ENCODE data around the gene RAVER1.

The RAVER1 gene

GRCh38 chr19:10270616-10271394 lies 62.5 kb downstream of the RAVER1 start, which contains the start of gene ICAM1:
Gene ICAM1 (plus strand): TSS chr19:10271120. CDS start chr19:10271160, 40 bp downstream.
- peaks cover 19% of the 10 kb centered on the region for H3K4me1 ChIP-seq (ENCODE audit: control insufficient read depth, insufficient read depth, low read length, poor library complexity, severe bottlenecking)
- DNase-seq: peak; percentile 54 to 71 (median 68)
- no peaks in the 10 kb centered on the region for H3K27me3 ChIP-seq (replicated peaks; ENCODE audit: control insufficient read depth, insufficient read depth, low read length, poor library complexity, severe bottlenecking)
- peak within 1 kb of the TSS; percentile 72 for H3K4me3 ChIP-seq (ENCODE audit: insufficient read depth, low read depth, low read length, poor library complexity, severe bottlenecking)
- H3K36me3 ChIP-seq (ENCODE audit: control insufficient read depth, insufficient read depth, low read length): peaks cover 6% of the 10 kb centered on the region
- H3K27ac ChIP-seq (ENCODE audit: insufficient read depth, low read length, poor library complexity, severe bottlenecking): peak within 1 kb of the TSS; percentile 77
- no peaks in the 10 kb centered on the region for H3K9me3 ChIP-seq (ENCODE audit: control insufficient read depth, low read length)

- peak; percentile 53 to 70 (median 65) for DNase-seq
- no peaks in the 10 kb centered on the region for H3K27me3 ChIP-seq (replicated peaks; ENCODE audit: control insufficient read depth, insufficient read depth, low read length, poor library complexity, severe bottlenecking)
- H3K4me1 ChIP-seq (ENCODE audit: control insufficient read depth, insufficient read depth, low read length, poor library complexity, severe bottlenecking): peaks cover 19% of the 10 kb centered on the region
- H3K4me3 ChIP-seq (ENCODE audit: insufficient read depth, low read depth, low read length, poor library complexity, severe bottlenecking): peak overlapping the region; percentile 72
- peaks cover 6% of the 10 kb centered on the region for H3K36me3 ChIP-seq (ENCODE audit: control insufficient read depth, insufficient read depth, low read length)
- H3K9me3 ChIP-seq (ENCODE audit: control insufficient read depth, low read length): no peaks in the 10 kb centered on the region
- H3K27ac ChIP-seq (ENCODE audit: insufficient read depth, low read length, poor library complexity, severe bottlenecking): peak overlapping the region; percentile 77
These were observed 63.1 kb downstream of the RAVER1 start for GRCh38 chr19:10270180-10270615.

GRCh38 chr19:10269333-10270179 lies 63.8 kb downstream of the RAVER1 start:
- Histone ChIP-seq H3K4me1 (ENCODE audit: control insufficient read depth, insufficient read depth, low read length, poor library complexity, severe bottlenecking) (peaks cover 19% of the 10 kb centered on the region), H3K4me3 (ENCODE audit: insufficient read depth, low read depth, low read length, poor library complexity, severe bottlenecking) (peak overlapping the region; percentile 72), H3K9me3 (ENCODE audit: control insufficient read depth, low read length) (no peaks in the 10 kb centered on the region), H3K36me3 (ENCODE audit: control insufficient read depth, insufficient read depth, low read length) (peaks cover 1% of the 10 kb centered on the region), H3K27ac (ENCODE audit: insufficient read depth, low read length, poor library complexity, severe bottlenecking) (peak overlapping the region; percentile 77), H3K27me3 (replicated peaks; ENCODE audit: control insufficient read depth, insufficient read depth, low read length, poor library complexity, severe bottlenecking) (no peaks in the 10 kb centered on the region)
- DNase-seq: peak; percentile 70 to 80 (median 74)

- no peak overlapping the region for H3K27ac ChIP-seq (ENCODE audit: insufficient read depth, low read length, poor library complexity, severe bottlenecking)
These were observed 65.3 kb downstream of the RAVER1 start for GRCh38 chr19:10268071-10268470.

GRCh38 chr19:10266706-10267105 lies 66.6 kb downstream of the RAVER1 start:
- peaks cover 19% of the 10 kb centered on the region for H3K4me1 ChIP-seq (ENCODE audit: control insufficient read depth, insufficient read depth, low read length, poor library complexity, severe bottlenecking)
- H3K27me3 ChIP-seq (replicated peaks; ENCODE audit: control insufficient read depth, insufficient read depth, low read length, poor library complexity, severe bottlenecking): no peaks in the 10 kb centered on the region
- H3K36me3 ChIP-seq (ENCODE audit: control insufficient read depth, insufficient read depth, low read length): no peaks in the 10 kb centered on the region
- no peak overlapping the region for H3K4me3 ChIP-seq (ENCODE audit: insufficient read depth, low read depth, low read length, poor library complexity, severe bottlenecking)
- H3K9me3 ChIP-seq (ENCODE audit: control insufficient read depth, low read length): no peaks in the 10 kb centered on the region
- H3K27ac ChIP-seq (ENCODE audit: insufficient read depth, low read length, poor library complexity, severe bottlenecking): no peak overlapping the region
- no peak for DNase-seq

More at GRCh38 chr19:10268071-10268470, 65.3 kb downstream of the RAVER1 start:
- H3K36me3 ChIP-seq (ENCODE audit: control insufficient read depth, insufficient read depth, low read length): no peaks in the 10 kb centered on the region
- H3K9me3 ChIP-seq (ENCODE audit: control insufficient read depth, low read length): no peaks in the 10 kb centered on the region
- no peak for DNase-seq
- H3K4me3 ChIP-seq (ENCODE audit: insufficient read depth, low read depth, low read length, poor library complexity, severe bottlenecking): no peak overlapping the region
- no peaks in the 10 kb centered on the region for H3K27me3 ChIP-seq (replicated peaks; ENCODE audit: control insufficient read depth, insufficient read depth, low read length, poor library complexity, severe bottlenecking)
- H3K4me1 ChIP-seq (ENCODE audit: control insufficient read depth, insufficient read depth, low read length, poor library complexity, severe bottlenecking): peaks cover 19% of the 10 kb centered on the region

All from effector memory CD4-positive, alpha-beta T cell (primary cell).